ENCODE measurements around the gene LCN12. TPM values are rescaled to one million over a fixed set of nuclear protein-coding genes. Genes with fewer than 3 reads are reported as not detected.

LCN12 gene
- total and polyA plus RNA-seq, 11 donors: 0.46 to 23.7 (median 4.2) TPM

DNA sequence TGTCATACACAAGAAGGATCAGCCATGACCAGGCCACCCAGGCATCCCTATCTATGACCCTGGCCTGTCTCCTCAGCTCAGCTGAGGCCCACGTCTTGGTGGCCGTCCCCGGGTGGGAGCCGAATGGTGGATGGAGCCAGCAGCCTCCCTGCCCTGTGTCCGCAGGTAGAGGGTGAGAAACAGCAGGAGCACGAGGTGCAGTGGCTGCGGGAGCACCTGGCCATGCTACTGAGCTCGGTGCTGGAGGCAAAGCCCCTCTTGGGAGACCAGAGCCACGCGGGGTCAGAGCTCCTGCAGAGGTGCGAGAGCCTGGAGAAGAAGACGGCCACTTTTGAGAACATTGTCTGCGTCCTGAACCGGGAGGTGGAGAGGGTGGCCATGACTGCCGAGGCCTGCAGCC lies 32.0 kb upstream of the LCN12 start:
- H3K36me3 ChIP-seq: peaks cover 0 to 62% (median 42%) of the 10 kb centered on the region in 9 donors
- ATAC-seq (no peak), DNase-seq (no peak)
- no peak overlapping the region for H3K27ac ChIP-seq
- no peaks in the 10 kb centered on the region for H3K9me3 ChIP-seq
- peaks cover 0 to 40% (median 19%) of the 10 kb centered on the region in 12 donors for H3K4me1 ChIP-seq
- TF ChIP-seq, protein P1, sequence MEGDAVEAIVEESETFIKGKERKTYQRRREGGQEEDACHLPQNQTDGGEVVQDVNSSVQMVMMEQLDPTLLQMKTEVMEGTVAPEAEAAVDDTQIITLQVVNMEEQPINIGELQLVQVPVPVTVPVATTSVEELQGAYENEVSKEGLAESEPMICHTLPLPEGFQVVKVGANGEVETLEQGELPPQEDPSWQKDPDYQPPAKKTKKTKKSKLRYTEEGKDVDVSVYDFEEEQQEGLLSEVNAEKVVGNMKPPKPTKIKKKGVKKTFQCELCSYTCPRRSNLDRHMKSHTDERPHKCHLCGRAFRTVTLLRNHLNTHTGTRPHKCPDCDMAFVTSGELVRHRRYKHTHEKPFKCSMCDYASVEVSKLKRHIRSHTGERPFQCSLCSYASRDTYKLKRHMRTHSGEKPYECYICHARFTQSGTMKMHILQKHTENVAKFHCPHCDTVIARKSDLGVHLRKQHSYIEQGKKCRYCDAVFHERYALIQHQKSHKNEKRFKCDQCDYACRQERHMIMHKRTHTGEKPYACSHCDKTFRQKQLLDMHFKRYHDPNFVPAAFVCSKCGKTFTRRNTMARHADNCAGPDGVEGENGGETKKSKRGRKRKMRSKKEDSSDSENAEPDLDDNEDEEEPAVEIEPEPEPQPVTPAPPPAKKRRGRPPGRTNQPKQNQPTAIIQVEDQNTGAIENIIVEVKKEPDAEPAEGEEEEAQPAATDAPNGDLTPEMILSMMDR (IDR thresholded peaks at IDR 0.05): no peak
- no peaks in the 10 kb centered on the region for H3K27me3 ChIP-seq
- no peak overlapping the region for H3K4me3 ChIP-seq
- intact Hi-C loops (cut with DNase I): loop anchor here in 3 of 10 donors (5.0 to 10.0 kb wide), 2 partner anchors 33 to 55 kb away; partner anchors contain the start of genes EDF1 (in 2 of the 3) and TRAF2 (in 1 of the 3)
- WGBS, 4 donors: 95 to 97% (median 97%) methylated on average over 9 to 15 of the region's 15 CpGs

DNA sequence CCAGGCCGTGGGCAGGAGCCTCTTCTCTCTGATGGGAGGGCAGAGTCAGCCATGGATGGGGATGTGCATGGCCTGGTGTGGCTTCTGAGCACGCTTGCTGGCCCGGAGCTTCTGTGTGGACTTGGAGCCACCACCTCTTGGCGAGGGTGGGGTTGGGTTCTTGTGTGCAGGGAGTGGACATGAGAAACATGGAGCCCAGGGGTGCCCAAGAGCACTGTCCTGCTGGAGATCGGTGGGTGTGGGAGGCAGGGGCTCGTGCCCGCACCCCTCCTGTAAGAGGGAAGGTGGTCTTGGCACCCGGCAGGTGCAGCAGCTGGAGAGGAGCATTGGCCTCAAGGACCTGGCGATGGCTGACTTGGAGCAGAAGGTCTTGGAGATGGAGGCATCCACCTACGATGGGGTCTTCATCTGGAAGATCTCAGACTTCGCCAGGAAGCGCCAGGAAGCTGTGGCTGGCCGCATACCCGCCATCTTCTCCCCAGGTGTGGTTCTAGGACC lies 31.3 kb upstream of the LCN12 start:
- Histone ChIP-seq H3K27me3 (no peaks in the 10 kb centered on the region), H3K4me3 (no peak overlapping the region), H3K27ac (peak overlapping the region in 9 of 12 donors; percentile 65 to 90 (median 72)), H3K4me1 (peaks cover 0 to 48% (median 26%) of the 10 kb centered on the region in 12 donors), H3K36me3 (peaks cover 0 to 61% (median 35%) of the 10 kb centered on the region in 9 donors), H3K9me3 (no peaks in the 10 kb centered on the region)
- TF ChIP-seq, protein P1 (IDR thresholded peaks at IDR 0.05): no peak
- TF ChIP-seq POLR2A (IDR thresholded peaks at IDR 0.05): no peak
- no peak for DNase-seq
- 93 to 98% (median 98%) methylated on average over 12 to 14 of the region's 14 CpGs for WGBS, 4 donors
- ATAC-seq: no peak
- intact Hi-C loops (cut with DNase I): loop anchor here in 3 of 10 donors (5.0 to 10.0 kb wide), 2 partner anchors 33 to 56 kb away; partner anchors contain the start of genes EDF1 (in 2 of the 3) and TRAF2 (in 1 of the 3)

DNA sequence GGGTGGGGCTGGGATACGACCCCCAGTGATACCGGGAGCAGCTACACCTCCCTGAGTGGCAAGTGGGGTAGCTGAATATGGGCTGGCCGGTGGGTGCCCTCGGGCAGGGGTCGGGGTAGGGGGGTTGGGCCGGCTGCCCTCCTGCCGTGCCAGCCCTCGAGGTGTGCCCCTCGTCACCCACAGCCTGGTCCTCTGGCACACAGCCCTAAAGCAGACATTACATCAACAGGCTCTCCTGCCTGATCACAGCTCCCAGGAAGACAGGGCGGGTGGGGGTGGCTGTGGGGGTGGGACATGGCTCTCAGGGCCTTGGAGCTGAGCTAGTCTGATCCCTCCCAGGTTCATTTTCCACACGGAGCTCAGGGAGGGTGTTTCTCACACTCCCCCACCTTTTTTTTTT lies 30.8 kb upstream of the LCN12 start:
- peak overlapping the region; percentile 22 to 90 (median 72) for H3K27ac ChIP-seq
- H3K36me3 ChIP-seq: peaks cover 0 to 61% (median 34%) of the 10 kb centered on the region in 9 donors
- H3K27me3 ChIP-seq: no peaks in the 10 kb centered on the region
- ATAC-seq: peak; percentile 44 to 61 (median 54)
- TF ChIP-seq, protein P1 (IDR thresholded peaks at IDR 0.05): no peak
- no peak for TF ChIP-seq POLR2A (IDR thresholded peaks at IDR 0.05)
- no peak overlapping the region for H3K4me3 ChIP-seq
- peak in 1 of 5 donors; percentile 41 for DNase-seq
- H3K9me3 ChIP-seq: no peaks in the 10 kb centered on the region
- intact Hi-C loops (cut with DNase I): loop anchor here in 3 of 10 donors (5.0 to 10.0 kb wide), 2 partner anchors 34 to 57 kb away; partner anchors contain the start of genes EDF1 (in 2 of the 3) and TRAF2 (in 1 of the 3)
- H3K4me1 ChIP-seq: peaks cover 0 to 53% (median 30%) of the 10 kb centered on the region in 12 donors
- WGBS, 4 donors: 48 to 65% (median 59%) methylated on average over 3 to 11 of the region's 11 CpGs

DNA sequence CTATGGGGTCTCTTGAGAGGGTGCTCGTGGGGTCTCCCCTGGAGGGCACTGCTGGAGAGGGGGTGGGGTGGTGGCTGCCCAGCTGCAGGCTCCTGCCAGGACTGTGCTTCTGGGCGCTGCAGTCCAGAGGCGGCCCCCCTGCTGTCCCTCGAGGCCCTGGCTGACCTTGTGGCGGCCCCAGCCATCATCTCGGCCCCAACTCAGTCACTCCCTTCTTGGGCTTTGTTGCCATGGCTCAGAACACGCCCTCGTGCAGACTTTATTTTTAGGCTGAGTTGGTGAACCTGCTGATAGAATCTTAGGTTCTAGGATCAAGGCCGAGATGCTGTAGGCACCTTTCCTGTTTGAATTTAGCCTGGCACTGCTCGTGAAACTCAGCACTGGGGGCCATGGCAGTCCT lies 30.4 kb upstream of the LCN12 start:
- Histone ChIP-seq H3K4me1 (peaks cover 0 to 54% (median 32%) of the 10 kb centered on the region in 12 donors), H3K4me3 (no peak overlapping the region), H3K36me3 (peaks cover 0 to 60% (median 30%) of the 10 kb centered on the region in 9 donors), H3K27me3 (no peaks in the 10 kb centered on the region), H3K27ac (peak overlapping the region; percentile 22 to 90 (median 72)), H3K9me3 (no peaks in the 10 kb centered on the region)
- no peak for TF ChIP-seq POLR2A (IDR thresholded peaks at IDR 0.05)
- TF ChIP-seq, protein P1 (IDR thresholded peaks at IDR 0.05): no peak
- ATAC-seq: peak; percentile 79 to 83 (median 82)
- 17 to 52% (median 37%) methylated on average over 9 to 10 of the region's 10 CpGs for WGBS, 4 donors
- peak in 3 of 5 donors; percentile 57 to 71 (median 60) for DNase-seq
- intact Hi-C loops (cut with DNase I): loop anchor here in 3 of 10 donors (5.0 to 10.0 kb wide), 2 partner anchors 34 to 57 kb away; partner anchors contain the start of genes EDF1 (in 2 of the 3) and TRAF2 (in 1 of the 3)

Measured in heart left ventricle (tissue), 16 donors.